Measurements from ENCODE around the gene BTN1A1. TPM values are rescaled to one million over a fixed set of nuclear protein-coding genes. Genes with fewer than 3 reads are reported as not detected.

Gene BTN1A1
- total RNA-seq, 1 donor from 2014 or later = not detected

DNA sequence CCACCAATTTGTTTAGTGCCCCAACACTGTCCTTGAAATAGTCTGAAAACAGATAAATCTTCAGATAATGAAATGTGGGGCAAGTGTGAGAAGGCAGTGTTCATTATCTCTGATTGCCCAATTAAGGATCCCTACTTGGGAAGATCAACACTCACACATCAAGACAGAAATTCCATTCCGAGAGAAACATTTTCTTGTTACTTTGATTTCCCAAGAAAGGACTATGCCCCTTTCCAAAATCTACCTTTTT, 54.3 kb downstream of the BTN1A1 start:
- no peaks in the 10 kb centered on the region for H3K79me2 ChIP-seq (ENCODE audit: low read depth)
- no peak overlapping the region for H3K27ac ChIP-seq
- H2AFZ ChIP-seq (replicated peaks) = peak overlapping the region; percentile 6

DNA sequence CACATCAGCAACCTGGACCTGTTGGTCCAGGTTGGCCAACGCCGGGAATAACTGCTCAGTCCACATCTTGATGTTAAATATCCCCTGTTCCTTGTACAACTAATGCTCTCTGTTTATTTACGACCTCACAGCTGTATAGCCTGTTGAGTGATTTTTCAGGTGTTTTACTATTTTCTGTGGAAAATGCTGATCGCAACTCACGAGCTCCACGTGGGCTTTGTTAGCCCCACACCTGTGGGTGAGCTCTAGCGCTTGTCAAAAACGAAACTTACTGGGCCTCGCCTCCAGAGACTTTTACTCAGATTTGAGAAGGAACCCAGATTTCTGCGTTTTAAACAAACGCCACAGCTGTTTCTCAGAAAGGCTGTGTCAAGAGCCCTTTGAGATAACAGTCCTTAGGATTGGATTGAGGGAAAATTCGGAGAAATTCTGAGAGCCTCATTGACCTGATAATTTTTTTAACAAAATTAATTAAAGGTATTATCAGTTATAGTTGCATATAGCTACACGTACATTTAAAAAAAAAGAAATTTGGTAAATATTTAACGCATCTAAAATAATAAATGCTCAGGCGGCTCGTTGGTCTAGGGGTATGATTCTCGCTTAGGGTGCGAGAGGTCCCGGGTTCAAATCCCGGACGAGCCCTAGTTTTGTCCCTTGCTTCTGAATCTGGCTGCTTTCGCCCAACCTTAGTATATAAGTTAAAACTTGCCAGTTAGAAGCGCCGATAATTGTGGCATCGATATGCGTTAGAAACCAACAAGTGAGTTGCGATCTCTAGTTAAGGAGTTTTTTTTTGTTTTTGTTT, 54.8 kb downstream of the BTN1A1 start:
- H3K4me3 ChIP-seq = peak overlapping the region; percentile 85
- H3F3A ChIP-seq (ENCODE audit: low read depth) = peaks cover 55% of the 10 kb centered on the region
- peak overlapping the region; percentile 70 for H2AFZ ChIP-seq (replicated peaks)
- Mint-ChIP-seq H3K27me3 (ENCODE audit: insufficient read depth, low read depth) (peaks cover 17% of the 10 kb centered on the region), H3K4me3 (no peak overlapping the region), H3K36me3 (peaks cover 2% of the 10 kb centered on the region), H3K27ac (no peak overlapping the region), H3K4me1 (peaks cover 19% of the 10 kb centered on the region), H3K9me3 (peaks cover 4% of the 10 kb centered on the region)
- TF ChIP-seq EZH2phosphoT487 (IDR thresholded peaks at IDR 0.05) (no peak), EZH2 (IDR thresholded peaks at IDR 0.05) (no peak)
- TF ChIP-seq, protein P1, sequence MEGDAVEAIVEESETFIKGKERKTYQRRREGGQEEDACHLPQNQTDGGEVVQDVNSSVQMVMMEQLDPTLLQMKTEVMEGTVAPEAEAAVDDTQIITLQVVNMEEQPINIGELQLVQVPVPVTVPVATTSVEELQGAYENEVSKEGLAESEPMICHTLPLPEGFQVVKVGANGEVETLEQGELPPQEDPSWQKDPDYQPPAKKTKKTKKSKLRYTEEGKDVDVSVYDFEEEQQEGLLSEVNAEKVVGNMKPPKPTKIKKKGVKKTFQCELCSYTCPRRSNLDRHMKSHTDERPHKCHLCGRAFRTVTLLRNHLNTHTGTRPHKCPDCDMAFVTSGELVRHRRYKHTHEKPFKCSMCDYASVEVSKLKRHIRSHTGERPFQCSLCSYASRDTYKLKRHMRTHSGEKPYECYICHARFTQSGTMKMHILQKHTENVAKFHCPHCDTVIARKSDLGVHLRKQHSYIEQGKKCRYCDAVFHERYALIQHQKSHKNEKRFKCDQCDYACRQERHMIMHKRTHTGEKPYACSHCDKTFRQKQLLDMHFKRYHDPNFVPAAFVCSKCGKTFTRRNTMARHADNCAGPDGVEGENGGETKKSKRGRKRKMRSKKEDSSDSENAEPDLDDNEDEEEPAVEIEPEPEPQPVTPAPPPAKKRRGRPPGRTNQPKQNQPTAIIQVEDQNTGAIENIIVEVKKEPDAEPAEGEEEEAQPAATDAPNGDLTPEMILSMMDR (IDR thresholded peaks at IDR 0.05) = no peak
- no peaks in the 10 kb centered on the region for H3K27me3 ChIP-seq
- H3K4me2 ChIP-seq = peak overlapping the region; percentile 91
- peak; percentile 69 for DNase-seq (ENCODE audit: low spot score)
- no peak overlapping the region for H3K9ac ChIP-seq
- no peaks in the 10 kb centered on the region for H3K79me2 ChIP-seq (ENCODE audit: low read depth)
- H3K36me3 ChIP-seq = no peaks in the 10 kb centered on the region
- H3K27ac ChIP-seq = no peak overlapping the region
- no peaks in the 10 kb centered on the region for H3K9me3 ChIP-seq (ENCODE audit: low read depth)
- peaks cover 3% of the 10 kb centered on the region for H3K4me1 ChIP-seq
- peaks cover 6% of the 10 kb centered on the region for H4K20me1 ChIP-seq (ENCODE audit: low read depth)

More for the DNA sequence above, 54.3 kb downstream of the BTN1A1 start:
- Mint-ChIP-seq H3K9me3 (peaks cover 4% of the 10 kb centered on the region), H3K4me3 (no peak overlapping the region), H3K36me3 (peaks cover 2% of the 10 kb centered on the region), H3K27me3 (ENCODE audit: insufficient read depth, low read depth) (peaks cover 17% of the 10 kb centered on the region), H3K27ac (no peak overlapping the region), H3K4me1 (peaks cover 21% of the 10 kb centered on the region)
- Histone ChIP-seq H3K4me2 (peak overlapping the region; percentile 91), H3K4me3 (peak overlapping the region; percentile 85), H4K20me1 (ENCODE audit: low read depth) (peaks cover 6% of the 10 kb centered on the region), H3K36me3 (no peaks in the 10 kb centered on the region), H3K27me3 (no peaks in the 10 kb centered on the region), H3F3A (ENCODE audit: low read depth) (peaks cover 59% of the 10 kb centered on the region), H3K9ac (no peak overlapping the region), H3K9me3 (ENCODE audit: low read depth) (no peaks in the 10 kb centered on the region), H3K4me1 (peaks cover 3% of the 10 kb centered on the region)
- DNase-seq (ENCODE audit: low spot score) = no peak
- TF ChIP-seq EZH2 (IDR thresholded peaks at IDR 0.05) (no peak), EZH2phosphoT487 (IDR thresholded peaks at IDR 0.05) (no peak)
- TF ChIP-seq, protein P1 (IDR thresholded peaks at IDR 0.05) = no peak

DNA sequence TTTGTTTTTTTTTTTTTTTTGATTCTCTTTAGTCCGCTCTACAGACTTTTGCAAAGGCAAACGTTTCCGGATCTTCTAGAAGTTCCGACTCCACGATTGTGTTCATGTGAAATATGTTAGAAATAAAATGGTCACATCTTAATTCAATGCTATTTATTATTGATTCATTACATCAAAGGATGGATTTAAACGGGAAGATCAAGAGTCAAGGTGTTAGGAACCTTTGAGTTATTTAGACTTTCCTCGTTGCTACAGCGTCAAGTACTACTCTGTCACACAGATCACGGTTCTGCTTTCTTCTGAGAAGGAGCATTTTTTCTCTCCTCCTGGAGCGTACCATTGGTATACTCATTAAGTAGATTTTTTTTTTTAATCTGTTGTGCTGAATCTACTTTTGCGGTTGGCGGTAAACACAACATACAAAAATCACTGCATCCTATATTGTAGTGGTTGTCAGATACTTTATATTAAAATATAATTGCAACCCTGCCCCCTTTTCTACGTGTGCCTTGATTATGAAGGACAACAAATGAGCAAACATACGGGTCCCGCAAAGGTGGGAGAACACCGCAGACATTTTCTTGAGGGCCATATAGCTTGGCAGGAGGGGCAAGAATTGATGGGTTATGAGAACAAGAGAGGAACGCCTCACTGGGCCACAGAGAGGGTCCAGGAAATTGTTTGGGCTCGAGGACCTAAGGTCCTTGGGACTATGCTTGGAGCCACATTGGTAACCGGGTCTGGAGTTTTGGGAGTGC, 55.6 kb downstream of the BTN1A1 start:
- Histone ChIP-seq H2AFZ (replicated peaks) (peak overlapping the region; percentile 70), H3K4me1 (peaks cover 3% of the 10 kb centered on the region), H3K4me2 (peak overlapping the region; percentile 91), H4K20me1 (ENCODE audit: low read depth) (peaks cover 6% of the 10 kb centered on the region), H3K9me3 (ENCODE audit: low read depth) (no peaks in the 10 kb centered on the region), H3K36me3 (no peaks in the 10 kb centered on the region), H3K9ac (no peak overlapping the region), H3K27ac (no peak overlapping the region), H3K4me3 (peak overlapping the region; percentile 85), H3K27me3 (no peaks in the 10 kb centered on the region), H3F3A (ENCODE audit: low read depth) (peaks cover 47% of the 10 kb centered on the region), H3K79me2 (ENCODE audit: low read depth) (no peaks in the 10 kb centered on the region)
- peak; percentile 48 for DNase-seq (ENCODE audit: low spot score)
- peak overlapping the region; percentile 55 for H3K27ac Mint-ChIP-seq
- H3K9me3 Mint-ChIP-seq = peaks cover 4% of the 10 kb centered on the region
- peaks cover 2% of the 10 kb centered on the region for H3K36me3 Mint-ChIP-seq
- H3K4me3 Mint-ChIP-seq = no peak overlapping the region
- H3K27me3 Mint-ChIP-seq (ENCODE audit: insufficient read depth, low read depth) = peaks cover 17% of the 10 kb centered on the region
- TF ChIP-seq EZH2 (IDR thresholded peaks at IDR 0.05) = no peak
- no peak for TF ChIP-seq EZH2phosphoT487 (IDR thresholded peaks at IDR 0.05)
- TF ChIP-seq, protein P1 (IDR thresholded peaks at IDR 0.05) = no peak
- H3K4me1 Mint-ChIP-seq = peaks cover 19% of the 10 kb centered on the region
